Measurements from ENCODE around the gene DCANP1.

GRCh38 chr5:135397084-135397483 is 50.1 kb downstream of the DCANP1 start:
- TF ChIP-seq CTCF (conservative IDR thresholded peaks at IDR 0.05) = no peak
- TF ChIP-seq ZFX (IDR thresholded peaks at IDR 0.05) = no peak

Data from C4-2B (cell line).